Astrocyte (in vitro differentiated cells and primary cell): ENCODE results near the gene PCDHGA1. TPM values are rescaled to one million over a fixed set of nuclear protein-coding genes. Genes with fewer than 3 reads are reported as not detected.
A peak's percentile ranks its signal among the peaks of the same experiment; 100 is the strongest.

Experiments used
- DNase-seq: peaks from one replicate; pipeline ENCODE4 v3.0.0-alpha.2; 2010; ENCODE audit warnings: low read depth
- FAIRE-seq: peaks from 2 replicates; lab custom pipeline; 2011; peaks lifted over from hg19 to GRCh38; lab: Jason Lieb, UNC
- H2AFZ ChIP-seq: 2 replicates; pipeline ENCODE4 v1.6.0; 2012; ENCODE audit warnings: low read depth, low read length, inconsistent platforms
- H3K27ac ChIP-seq: 2 replicates; pipeline ENCODE4 v1.5.1; 2011; ENCODE audit warnings: low read depth, low read length, inconsistent platforms
- H3K27me3 ChIP-seq: 2 replicates; pipeline ENCODE4 v1.6.0; 2011; ENCODE audit warnings: low read length, inconsistent platforms; ENCODE audit not compliant: insufficient read depth
- H3K36me3 ChIP-seq: 2 replicates; pipeline ENCODE4 v1.5.1; 2011; ENCODE audit warnings: low read length, inconsistent platforms; ENCODE audit not compliant: insufficient read depth
- H3K4me1 ChIP-seq: 2 replicates; pipeline ENCODE4 v1.5.1; 2011; ENCODE audit warnings: low read length, inconsistent platforms; ENCODE audit not compliant: insufficient read depth
- H3K4me2 ChIP-seq: 2 replicates; pipeline ENCODE4 v1.6.0; 2012; ENCODE audit warnings: low read length, inconsistent platforms
- H3K4me3 ChIP-seq: 2 replicates; pipeline ENCODE4 v1.5.1; 2011; ENCODE audit warnings: low read depth, mild to moderate bottlenecking, low read length, inconsistent platforms; ENCODE audit not compliant: insufficient read depth
- H3K79me2 ChIP-seq: 2 replicates; pipeline ENCODE4 v1.6.0; 2012; ENCODE audit warnings: mild to moderate bottlenecking, low read length, inconsistent platforms; ENCODE audit not compliant: insufficient read depth
- H3K9ac ChIP-seq: 2 replicates; pipeline ENCODE4 v1.6.0; 2012; ENCODE audit warnings: mild to moderate bottlenecking, low read length, inconsistent platforms
- H3K9me3 ChIP-seq: 2 replicates; pipeline ENCODE4 v1.5.1; 2012; ENCODE audit warnings: low read depth, mild to moderate bottlenecking, low read length, inconsistent platforms; ENCODE audit not compliant: insufficient read depth
- H4K20me1 ChIP-seq: 2 replicates; pipeline ENCODE4 v1.6.0; 2012; ENCODE audit warnings: low read length, inconsistent platforms; ENCODE audit not compliant: insufficient read depth
- H3K27ac Mint-ChIP-seq: one replicate; pipeline ENCODE4 v1.8.0; 2021; ENCODE audit warnings: mild to moderate bottlenecking, mixed read lengths; ENCODE audit not compliant: unreplicated experiment
- H3K27me3 Mint-ChIP-seq: one replicate; pipeline ENCODE4 v1.8.0; 2021; ENCODE audit warnings: low read depth, mixed read lengths; ENCODE audit not compliant: unreplicated experiment
- H3K36me3 Mint-ChIP-seq: one replicate; pipeline ENCODE4 v1.8.0; 2021; ENCODE audit warnings: low read depth, mixed read lengths; ENCODE audit not compliant: unreplicated experiment
- H3K4me1 Mint-ChIP-seq: one replicate; pipeline ENCODE4 v1.8.0; 2021; ENCODE audit warnings: low read depth, mixed read lengths; ENCODE audit not compliant: unreplicated experiment
- H3K4me3 Mint-ChIP-seq: one replicate; pipeline ENCODE4 v1.8.0; 2021; ENCODE audit warnings: mild to moderate bottlenecking, moderate library complexity, mixed read lengths; ENCODE audit not compliant: unreplicated experiment
- H3K9me3 Mint-ChIP-seq: one replicate; pipeline ENCODE4 v1.8.0; 2021; ENCODE audit warnings: mild to moderate bottlenecking, mixed read lengths; ENCODE audit not compliant: unreplicated experiment
- CTCF ChIP-seq: IDR thresholded peaks from 2 replicates; pipeline ENCODE4 v1.5.1; 2011; ENCODE audit warnings: low read depth, mild to moderate bottlenecking, inconsistent platforms, low read length, moderate library complexity; ENCODE audit not compliant: insufficient read depth
- EZH2 ChIP-seq: IDR thresholded peaks from 2 replicates; pipeline ENCODE4 v1.6.1; 2012; ENCODE audit warnings: mild to moderate bottlenecking, low read length, inconsistent platforms; ENCODE audit not compliant: insufficient read depth
- total RNA-seq: library from RNA; stranded (reverse); gene quantifications from 2 replicates; pipeline ENCODE4 v1.2.1, GENCODE V29; 2021

The PCDHGA1 gene
- total RNA-seq, 1 donor from 2014 or later: 0.27 TPM

GRCh38 chr5:141475625-141476131 is 145.4 kb downstream of the PCDHGA1 start, which contains the start of gene PCDHGC3:
Gene PCDHGC3, plus strand, starts transcription at chr5:141475966. Its CDS starts 151 bp downstream, at chr5:141476117.
- H3K4me3 ChIP-seq: peak within 1 kb of the TSS; percentile 87
- FAIRE-seq (no peak), DNase-seq (peak; percentile 91)
- peak within 1 kb of the TSS; percentile 90 for H3K9ac ChIP-seq
- H3K4me1 ChIP-seq: peaks cover 35% of the 10 kb centered on the region
- peak within 1 kb of the TSS; percentile 81 for H2AFZ ChIP-seq
- peak within 1 kb of the TSS; percentile 80 for H3K27ac ChIP-seq
- Mint-ChIP-seq H3K4me1 (peaks cover 14% of the 10 kb centered on the region), H3K27me3 (no peaks in the 10 kb centered on the region), H3K27ac (peak within 1 kb of the TSS; percentile 96), H3K9me3 (peaks cover 4% of the 10 kb centered on the region), H3K4me3 (peak within 1 kb of the TSS; percentile 98), H3K36me3 (peaks cover 26% of the 10 kb centered on the region)
- H3K36me3 ChIP-seq: no peaks in the 10 kb centered on the region
- peaks cover 51% of the 10 kb centered on the region for H4K20me1 ChIP-seq
- peak within 1 kb of the TSS; percentile 99 for H3K4me2 ChIP-seq
- no peaks in the 10 kb centered on the region for H3K9me3 ChIP-seq
- H3K79me2 ChIP-seq: peaks cover 38% of the 10 kb centered on the region
- TF ChIP-seq EZH2 (no peak), CTCF (peak; percentile 13)
- H3K27me3 ChIP-seq: no peaks in the 10 kb centered on the region

- Mint-ChIP-seq H3K27ac (peak overlapping the region; percentile 96), H3K9me3 (peaks cover 4% of the 10 kb centered on the region), H3K4me1 (peaks cover 17% of the 10 kb centered on the region), H3K27me3 (no peaks in the 10 kb centered on the region), H3K36me3 (peaks cover 28% of the 10 kb centered on the region), H3K4me3 (peak overlapping the region; percentile 98)
- no peak for TF ChIP-seq CTCF
- no peak for TF ChIP-seq EZH2
- peak overlapping the region; percentile 80 for H3K27ac ChIP-seq
- H3K27me3 ChIP-seq: no peaks in the 10 kb centered on the region
- H3K9me3 ChIP-seq: no peaks in the 10 kb centered on the region
- no peaks in the 10 kb centered on the region for H3K36me3 ChIP-seq
- H3K4me2 ChIP-seq: peak overlapping the region; percentile 99
- peaks cover 35% of the 10 kb centered on the region for H3K4me1 ChIP-seq
- H3K4me3 ChIP-seq: peak overlapping the region; percentile 87
- peak overlapping the region; percentile 81 for H2AFZ ChIP-seq
- peaks cover 55% of the 10 kb centered on the region for H4K20me1 ChIP-seq
- FAIRE-seq (no peak), DNase-seq (peak; percentile 80)
- peaks cover 44% of the 10 kb centered on the region for H3K79me2 ChIP-seq
- peak overlapping the region; percentile 90 for H3K9ac ChIP-seq
Observed at GRCh38 chr5:141476132-141476911, 146.0 kb downstream of the PCDHGA1 start.
